Embryonic facial prominence (tissue), 1 donor: Measurements from ENCODE around the gene TP53I13.

ENCODE experiments used
- DNase-seq: peaks from one replicate; pipeline ENCODE4 v3.0.0-alpha.2; 2016; ENCODE audit errors: extremely low spot score

Gene TP53I13

GRCh38 chr17:29615492-29616299, 47.2 kb downstream of the TP53I13 start:
- DNase-seq, result peak; percentile 54

GRCh38 chr17:29616300-29617048, 48.0 kb downstream of the TP53I13 start:
- no peak for DNase-seq

DNA sequence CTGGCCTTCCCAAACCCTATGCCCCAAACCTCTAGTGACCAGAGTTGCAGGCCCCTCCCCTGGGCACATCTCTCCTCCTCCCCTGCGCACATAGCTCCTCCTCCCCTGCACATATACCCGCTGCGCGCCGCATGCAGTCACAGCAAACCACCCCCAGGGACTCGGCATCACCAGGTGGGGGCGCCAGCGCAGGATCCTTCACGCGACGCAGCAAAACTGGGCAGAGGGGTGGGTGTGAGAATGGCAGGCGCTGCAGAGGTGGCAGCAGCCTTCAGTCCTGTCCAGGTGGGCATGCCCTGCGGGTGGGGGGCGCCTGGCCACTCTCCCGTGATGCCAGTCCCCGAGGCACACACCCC, 48.6 kb downstream of the TP53I13 start:
- DNase-seq, result no peak

GRCh38 chr17:29617481-29618271, 49.2 kb downstream of the TP53I13 start:
- DNase-seq, result no peak

DNA sequence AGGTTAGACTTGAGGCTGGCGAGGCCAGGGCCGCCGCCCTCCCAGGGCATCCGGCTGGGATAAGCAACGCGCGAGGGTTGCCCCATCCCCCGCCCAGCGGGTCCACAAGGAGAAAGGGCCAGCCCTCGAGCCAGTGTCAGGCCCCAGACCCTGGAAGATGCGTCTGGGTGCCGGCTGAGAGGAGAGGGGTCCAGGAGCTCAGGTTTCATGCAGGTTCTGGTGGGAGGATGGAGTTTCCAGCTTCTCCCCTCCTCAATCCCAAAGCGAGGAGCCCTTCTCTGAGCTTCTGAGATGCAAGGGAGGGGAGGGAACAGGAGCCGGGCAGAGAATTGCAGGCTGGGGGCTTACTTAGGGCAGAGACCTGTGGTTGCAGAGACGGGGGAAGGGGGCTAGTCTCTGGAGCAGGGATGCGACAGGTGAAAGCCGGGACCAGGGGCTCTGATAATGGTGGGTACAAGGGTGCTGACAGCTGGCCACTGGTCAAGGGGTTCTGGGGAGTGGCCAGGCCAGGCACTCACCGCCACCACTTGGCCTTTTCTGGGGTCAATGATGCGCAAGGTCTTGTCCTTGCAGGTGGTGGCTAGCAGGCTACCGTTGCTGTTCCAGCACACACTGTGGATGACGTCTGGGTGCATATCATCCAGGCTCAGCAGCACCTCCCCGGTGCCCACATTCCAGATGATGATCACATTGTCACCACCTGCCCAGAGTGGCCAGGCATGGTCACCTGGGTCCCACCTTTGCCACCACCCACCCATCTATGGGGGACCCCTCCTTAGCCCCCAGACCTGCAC, 50.0 kb downstream of the TP53I13 start:
- DNase-seq, result no peak

GRCh38 chr17:29619251-29619650, 50.8 kb downstream of the TP53I13 start:
- DNase-seq, result no peak

DNA sequence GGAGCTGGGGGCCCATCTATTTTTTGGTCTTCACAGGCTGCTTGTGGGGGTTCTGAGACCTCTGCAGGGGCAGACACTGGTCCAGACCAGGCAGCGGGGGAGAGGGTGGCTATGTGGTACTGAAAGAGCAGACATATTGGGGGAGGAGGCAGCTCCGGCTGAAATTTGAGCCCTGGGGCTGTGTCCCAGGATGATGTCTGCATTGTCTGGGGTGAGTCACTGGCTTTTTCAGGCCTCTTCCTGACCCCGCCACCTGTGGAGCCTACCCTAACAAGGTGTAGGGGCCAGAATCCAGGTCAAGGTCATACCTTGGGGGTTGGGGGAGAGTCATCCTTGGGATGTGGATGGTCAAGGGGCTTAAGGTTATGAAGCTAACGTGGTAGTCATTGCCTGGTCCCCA, 51.8 kb downstream of the TP53I13 start:
- DNase-seq, result no peak

DNA sequence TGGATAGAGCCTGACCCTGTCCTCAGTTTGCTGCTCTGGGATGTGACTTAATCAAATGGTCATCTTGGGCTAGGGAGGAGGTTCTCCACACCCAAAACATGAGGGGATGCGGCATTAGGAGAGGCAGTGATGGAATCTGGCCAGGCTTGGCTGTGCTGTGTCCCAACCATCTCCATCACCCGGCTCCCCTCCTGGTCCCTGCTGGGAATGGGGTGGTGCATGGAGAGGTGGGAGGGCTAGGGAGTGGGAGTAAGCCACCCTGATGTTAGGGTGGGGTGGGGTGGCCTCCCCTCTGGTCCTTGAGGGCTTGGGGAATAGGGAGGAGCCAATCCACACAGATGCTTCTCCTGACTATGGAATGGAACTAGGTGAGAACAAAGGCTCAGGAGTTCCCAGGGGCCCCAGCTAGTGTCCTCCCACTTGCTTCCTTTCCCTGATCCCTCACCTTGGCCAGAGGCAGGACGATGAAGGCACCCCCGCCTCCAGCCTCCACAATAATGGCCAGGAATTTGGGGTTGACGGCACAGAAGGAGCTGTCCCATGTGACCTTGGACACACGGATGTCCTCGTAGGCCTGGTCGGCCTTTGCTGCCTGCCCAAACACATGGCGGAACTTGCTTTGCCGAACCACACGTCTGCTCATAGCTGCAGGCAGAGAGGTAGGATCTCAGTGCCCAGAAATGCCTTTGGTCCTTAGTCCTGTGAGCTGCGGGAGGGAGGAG, 52.4 kb downstream of the TP53I13 start:
- no peak for DNase-seq

DNA sequence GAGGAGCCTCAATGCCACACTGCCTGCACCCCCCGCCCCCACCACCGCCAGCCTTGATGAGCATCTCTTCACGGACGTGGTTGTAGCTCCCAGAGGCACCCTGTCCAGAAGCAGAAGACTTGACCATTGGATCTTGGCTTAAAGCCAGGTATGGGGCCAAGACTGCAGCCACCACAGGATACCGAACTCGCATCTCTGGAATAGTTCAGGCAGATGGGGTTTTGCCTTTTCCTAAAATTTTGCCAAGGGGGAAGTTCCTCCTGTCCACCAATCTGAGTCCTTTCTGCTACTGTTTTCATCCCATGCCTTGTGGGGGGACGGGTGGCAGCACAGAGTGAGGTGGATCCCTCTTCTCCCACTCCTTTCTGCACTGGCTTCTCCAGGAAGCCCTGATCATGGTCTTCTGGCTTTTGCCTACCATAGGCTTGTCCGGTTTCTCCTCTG, 53.3 kb downstream of the TP53I13 start:
- no peak for DNase-seq
